OCI-LY1 (cell line): ENCODE data around the gene ASB13.
"Not testable (repeated sequence)": the region's sequence is repeated elsewhere in the genome, so short reads cannot be mapped to it uniquely, and the experiment has no call there.

Source experiments
- H2AFZ ChIP-seq: fragments of 200-600 bp; sonication (generic), shearing (Covaris generic); 2 replicates; pipeline ENCODE4 v1.6.0; 2014; ENCODE audit warnings: antibody characterized with exemption, mild to moderate bottlenecking, low read length
- H3F3A ChIP-seq: fragments of 200-600 bp; sonication (generic), shearing (Covaris generic); 2 replicates; pipeline ENCODE4 v1.6.0; 2014; ENCODE audit warnings: mild to moderate bottlenecking, antibody characterized with exemption, low read length, moderate library complexity; ENCODE audit not compliant: insufficient read depth
- H3K27ac ChIP-seq: fragments of 200-600 bp; sonication (generic); 2 replicates; pipeline ENCODE4 v1.5.1; 2014; ENCODE audit warnings: low read length, mixed run types, mild to moderate bottlenecking, low read depth; ENCODE audit not compliant: poor library complexity, severe bottlenecking
- H3K27me3 ChIP-seq: fragments of 200-600 bp; sonication (generic); 2 replicates; pipeline ENCODE4 v1.6.0; 2014; ENCODE audit warnings: antibody characterized with exemption, mild to moderate bottlenecking, low read length, moderate library complexity; ENCODE audit not compliant: insufficient read depth
- H3K36me3 ChIP-seq: fragments of 200-600 bp; sonication (generic); 2 replicates; pipeline ENCODE4 v1.6.1; 2014; ENCODE audit warnings: mild to moderate bottlenecking, antibody characterized with exemption, low read length, moderate library complexity, mixed read lengths; ENCODE audit not compliant: insufficient read depth
- H3K4me1 ChIP-seq: fragments of 200-600 bp; sonication (generic); 2 replicates; pipeline ENCODE4 v1.5.1; 2014; ENCODE audit warnings: mild to moderate bottlenecking, low read length, moderate library complexity; ENCODE audit not compliant: insufficient read depth, severe bottlenecking
- H3K4me2 ChIP-seq: fragments of 200-600 bp; sonication (generic), shearing (Covaris generic); 2 replicates; pipeline ENCODE4 v1.6.1; 2014; ENCODE audit warnings: low read length
- H3K4me3 ChIP-seq: fragments of 200-600 bp; sonication (generic); 2 replicates; pipeline ENCODE4 v1.5.1; 2014; ENCODE audit warnings: low read length, low read depth, mild to moderate bottlenecking, mixed read lengths; ENCODE audit not compliant: poor library complexity, severe bottlenecking
- H3K79me2 ChIP-seq: fragments of 200-600 bp; shearing (Covaris generic); 2 replicates; pipeline ENCODE4 v1.6.1; 2016; ENCODE audit warnings: mixed run types, low read length, mixed read lengths; ENCODE audit not compliant: insufficient read depth
- H3K9ac ChIP-seq: fragments of 200-600 bp; sonication (generic), shearing (Covaris generic); 2 replicates; pipeline ENCODE4 v1.6.1; 2014; ENCODE audit warnings: mild to moderate bottlenecking, low read length, mixed read lengths
- H3K9me2 ChIP-seq: fragments of 200-600 bp; sonication (generic), shearing (Covaris generic); 2 replicates; pipeline ENCODE4 v1.6.1; 2014; ENCODE audit warnings: low read depth, mild to moderate bottlenecking, low read length, mixed read lengths
- H3K9me3 ChIP-seq: fragments of 200-600 bp; shearing (Covaris generic); 2 replicates; pipeline ENCODE4 v1.6.1; 2014; ENCODE audit warnings: low read length, mixed read lengths
- H4K20me1 ChIP-seq: fragments of 200-600 bp; sonication (generic), shearing (Covaris generic); 2 replicates; pipeline ENCODE4 v1.6.0; 2016; ENCODE audit warnings: mild to moderate bottlenecking, low read length; ENCODE audit not compliant: insufficient read depth
- EZH2 ChIP-seq: fragments of 200-600 bp; sonication (generic), shearing (Covaris generic); IDR thresholded peaks from 2 replicates; pipeline ENCODE4 v1.8.0; 2017; ENCODE audit warnings: borderline replicate concordance, mixed run types, mild to moderate bottlenecking, antibody characterized with exemption, low read length, moderate library complexity, mixed read lengths
- TF ChIP-seq, protein P1 (sequence below): fragments of 200-600 bp; sonication (generic), shearing (Covaris generic); IDR thresholded peaks from 2 replicates; pipeline ENCODE4 v1.5.1; 2017; ENCODE audit warnings: mild to moderate bottlenecking, antibody characterized with exemption, low read length, moderate library complexity, mixed read lengths

The ASB13 gene

DNA sequence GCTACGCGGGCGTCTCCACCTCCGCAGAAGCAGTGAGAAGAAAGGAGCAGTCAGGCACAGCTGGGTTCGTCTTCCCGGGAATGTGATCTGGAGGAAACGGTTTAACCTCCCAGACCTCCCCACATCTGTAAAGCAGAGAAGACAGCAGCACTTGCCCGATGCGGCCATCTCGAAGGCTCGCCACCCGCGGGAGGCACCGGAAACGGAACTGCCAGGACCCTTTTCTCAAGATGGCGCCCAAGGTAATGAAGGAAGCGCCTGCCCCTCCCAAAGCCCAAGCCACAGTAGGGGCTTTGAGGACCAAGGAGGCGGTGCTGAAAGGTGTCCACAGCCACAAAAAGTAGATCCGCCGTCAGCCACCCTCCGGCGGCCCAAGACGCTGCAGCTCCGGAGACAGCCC lies 41.7 kb downstream of the ASB13 start:
- no peak overlapping the region for H3K9ac ChIP-seq
- no peak overlapping the region for H3K4me3 ChIP-seq
- H3K4me2 ChIP-seq: no peak overlapping the region
- no peaks in the 10 kb centered on the region for H3K36me3 ChIP-seq
- no peak overlapping the region for H3K27ac ChIP-seq
- no peaks in the 10 kb centered on the region for H3K9me2 ChIP-seq
- no peaks in the 10 kb centered on the region for H4K20me1 ChIP-seq
- no peak overlapping the region for H2AFZ ChIP-seq
- H3K27me3 ChIP-seq: no peaks in the 10 kb centered on the region; the same call in 1 of the 2 replicates
- H3K4me1 ChIP-seq: no peaks in the 10 kb centered on the region
- no peaks in the 10 kb centered on the region for H3K79me2 ChIP-seq
- H3K9me3 ChIP-seq: no peaks in the 10 kb centered on the region
- no peak for TF ChIP-seq EZH2
- TF ChIP-seq, protein P1, sequence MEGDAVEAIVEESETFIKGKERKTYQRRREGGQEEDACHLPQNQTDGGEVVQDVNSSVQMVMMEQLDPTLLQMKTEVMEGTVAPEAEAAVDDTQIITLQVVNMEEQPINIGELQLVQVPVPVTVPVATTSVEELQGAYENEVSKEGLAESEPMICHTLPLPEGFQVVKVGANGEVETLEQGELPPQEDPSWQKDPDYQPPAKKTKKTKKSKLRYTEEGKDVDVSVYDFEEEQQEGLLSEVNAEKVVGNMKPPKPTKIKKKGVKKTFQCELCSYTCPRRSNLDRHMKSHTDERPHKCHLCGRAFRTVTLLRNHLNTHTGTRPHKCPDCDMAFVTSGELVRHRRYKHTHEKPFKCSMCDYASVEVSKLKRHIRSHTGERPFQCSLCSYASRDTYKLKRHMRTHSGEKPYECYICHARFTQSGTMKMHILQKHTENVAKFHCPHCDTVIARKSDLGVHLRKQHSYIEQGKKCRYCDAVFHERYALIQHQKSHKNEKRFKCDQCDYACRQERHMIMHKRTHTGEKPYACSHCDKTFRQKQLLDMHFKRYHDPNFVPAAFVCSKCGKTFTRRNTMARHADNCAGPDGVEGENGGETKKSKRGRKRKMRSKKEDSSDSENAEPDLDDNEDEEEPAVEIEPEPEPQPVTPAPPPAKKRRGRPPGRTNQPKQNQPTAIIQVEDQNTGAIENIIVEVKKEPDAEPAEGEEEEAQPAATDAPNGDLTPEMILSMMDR: no peak
- H3F3A ChIP-seq: no peaks in the 10 kb centered on the region

DNA sequence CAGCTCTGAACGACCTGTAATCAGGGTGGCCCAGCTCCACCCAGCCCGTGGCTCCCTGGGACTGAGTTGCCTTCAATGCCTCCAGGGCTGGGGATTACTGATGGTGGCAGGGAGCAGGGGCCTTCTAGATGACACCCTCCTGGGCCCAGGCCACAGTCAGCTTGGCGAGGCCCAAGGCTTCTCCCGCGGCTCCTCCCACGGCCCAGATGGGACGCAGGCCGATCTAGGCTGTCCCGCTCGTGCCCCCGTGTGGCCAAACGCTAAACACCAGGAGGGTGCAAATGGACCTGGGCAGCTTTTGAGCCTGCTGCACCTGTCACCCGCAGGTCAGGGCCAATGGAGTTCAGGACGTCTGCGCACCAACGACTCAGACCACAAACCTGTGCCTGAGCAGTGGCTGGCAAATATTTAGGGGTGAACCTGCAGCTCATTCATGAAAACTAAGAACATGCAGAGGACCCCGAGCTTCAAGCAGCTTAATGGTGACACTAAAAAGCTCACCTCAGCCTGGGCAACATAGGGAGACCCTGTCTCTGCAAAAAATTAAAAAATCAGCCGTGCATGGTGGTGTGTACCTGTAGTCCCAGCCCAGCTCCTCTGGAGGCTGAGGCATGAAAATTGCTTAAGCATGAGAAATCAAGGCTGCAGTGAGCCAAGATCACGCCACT lies 43.2 kb downstream of the ASB13 start:
- no peaks in the 10 kb centered on the region for H3K9me2 ChIP-seq
- TF ChIP-seq, protein P1: peak; percentile 83
- TF ChIP-seq EZH2: no peak
- H3K36me3 ChIP-seq: no peaks in the 10 kb centered on the region
- no peaks in the 10 kb centered on the region for H3K79me2 ChIP-seq
- H3K27ac ChIP-seq: no peak overlapping the region
- H4K20me1 ChIP-seq: no peaks in the 10 kb centered on the region
- no peak overlapping the region for H3K4me3 ChIP-seq
- no peaks in the 10 kb centered on the region for H3K4me1 ChIP-seq
- no peak overlapping the region for H3K9ac ChIP-seq
- no peaks in the 10 kb centered on the region for H3F3A ChIP-seq
- no peaks in the 10 kb centered on the region for H3K27me3 ChIP-seq
- H3K4me2 ChIP-seq: no peak overlapping the region
- no peaks in the 10 kb centered on the region for H3K9me3 ChIP-seq
- no peak overlapping the region for H2AFZ ChIP-seq

DNA sequence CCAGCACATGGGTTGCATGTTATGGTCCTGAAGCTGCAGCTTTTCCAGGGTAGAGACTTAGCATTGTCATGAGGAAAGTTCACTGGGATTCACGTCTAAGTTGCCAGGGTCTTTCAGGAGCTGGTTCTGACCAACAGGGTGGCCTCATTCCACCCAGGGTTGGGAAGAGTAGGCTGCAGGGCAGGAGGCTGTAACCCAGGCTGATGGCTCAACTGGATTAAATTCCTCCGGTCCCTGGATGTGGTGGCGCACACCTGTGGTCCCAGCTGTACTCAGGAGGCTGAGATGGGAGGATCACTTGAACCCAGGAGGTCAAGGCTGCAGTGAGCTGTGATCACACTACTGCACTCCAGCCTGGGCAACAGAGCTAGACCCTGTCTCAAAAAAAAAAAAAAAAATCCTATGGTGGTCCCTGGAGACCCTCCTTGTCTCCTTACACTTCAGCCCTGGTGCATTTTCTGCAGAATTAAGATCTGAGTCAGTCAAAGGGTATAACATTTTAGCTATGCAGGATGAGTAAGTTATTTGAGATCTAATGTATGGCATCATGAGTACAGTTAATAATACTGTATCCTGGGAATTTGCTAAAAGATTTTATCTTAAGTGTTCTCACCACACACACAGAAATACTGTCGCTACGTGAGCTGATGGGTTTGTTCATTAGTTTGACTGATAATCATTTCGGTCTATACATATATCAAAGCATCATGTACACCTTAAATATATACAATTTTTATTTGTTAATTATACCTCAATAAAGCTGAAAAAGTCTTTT lies 44.0 kb downstream of the ASB13 start:
- Histone ChIP-seq H3K27me3 (no peaks in the 10 kb centered on the region), H3K4me2 (no peak overlapping the region), H2AFZ (no peak overlapping the region), H3K9ac (no peak overlapping the region), H3K9me2 (no peaks in the 10 kb centered on the region), H3K4me1 (no peaks in the 10 kb centered on the region), H3K79me2 (no peaks in the 10 kb centered on the region), H4K20me1 (no peaks in the 10 kb centered on the region), H3K9me3 (no peaks in the 10 kb centered on the region), H3K36me3 (no peaks in the 10 kb centered on the region), H3K27ac (no peak overlapping the region), H3F3A (no peaks in the 10 kb centered on the region), H3K4me3 (no peak overlapping the region)
- TF ChIP-seq EZH2: no peak
- TF ChIP-seq, protein P1: no peak

DNA sequence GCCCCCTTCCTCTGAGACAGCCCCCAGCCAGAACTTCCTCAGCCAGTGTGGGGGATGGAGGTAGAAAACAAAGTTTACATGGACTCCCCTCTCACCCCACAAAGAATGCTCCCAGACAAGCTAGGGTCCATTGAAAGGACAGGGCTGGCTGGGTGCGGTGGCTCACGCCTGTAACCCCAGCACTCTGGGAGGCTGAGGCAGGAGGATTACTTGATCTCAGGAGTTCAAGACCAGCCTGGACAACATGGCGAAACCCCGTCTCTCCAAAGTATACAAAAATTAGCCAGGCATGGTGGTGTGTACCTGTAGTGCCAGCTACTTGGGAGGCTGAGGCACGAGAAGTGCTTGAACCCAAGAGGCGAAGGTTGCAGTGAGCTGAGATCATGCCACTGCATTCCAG lies 45.0 kb downstream of the ASB13 start:
- H3K9ac ChIP-seq, H4K20me1 ChIP-seq, H3K79me2 ChIP-seq, H3F3A ChIP-seq, H3K27me3 ChIP-seq, H3K9me2 ChIP-seq, H3K27ac ChIP-seq, H3K9me3 ChIP-seq, H3K4me1 ChIP-seq, H3K4me3 ChIP-seq, H2AFZ ChIP-seq, H3K4me2 ChIP-seq, H3K36me3 ChIP-seq: not testable (repeated sequence)
